ENCODE measurements around the gene FGF6.
"Not testable (repeated sequence)": the region's sequence is repeated elsewhere in the genome, so short reads cannot be mapped to it uniquely, and the experiment has no call there.

DNA sequence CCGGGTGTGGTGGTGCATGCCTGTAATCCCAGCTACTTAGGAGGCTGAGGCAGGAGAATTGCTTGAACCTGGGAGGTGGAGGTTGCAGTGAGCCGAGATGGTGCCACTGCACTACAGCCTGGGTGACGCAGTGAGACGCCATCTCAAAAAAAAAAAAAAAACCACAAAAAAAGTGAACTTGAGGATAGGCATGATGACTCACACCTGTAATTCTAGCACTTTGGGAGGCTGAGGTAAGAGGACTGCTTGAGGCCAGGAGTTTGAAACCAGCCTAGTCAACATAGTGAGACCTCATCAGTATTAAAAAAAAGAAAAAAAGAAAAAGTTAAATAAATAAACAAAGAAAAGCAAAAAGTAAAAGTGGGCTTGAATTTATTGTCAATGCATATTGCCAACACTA, 10.2 kb upstream of the FGF6 start:
- TF ChIP-seq, protein P1, sequence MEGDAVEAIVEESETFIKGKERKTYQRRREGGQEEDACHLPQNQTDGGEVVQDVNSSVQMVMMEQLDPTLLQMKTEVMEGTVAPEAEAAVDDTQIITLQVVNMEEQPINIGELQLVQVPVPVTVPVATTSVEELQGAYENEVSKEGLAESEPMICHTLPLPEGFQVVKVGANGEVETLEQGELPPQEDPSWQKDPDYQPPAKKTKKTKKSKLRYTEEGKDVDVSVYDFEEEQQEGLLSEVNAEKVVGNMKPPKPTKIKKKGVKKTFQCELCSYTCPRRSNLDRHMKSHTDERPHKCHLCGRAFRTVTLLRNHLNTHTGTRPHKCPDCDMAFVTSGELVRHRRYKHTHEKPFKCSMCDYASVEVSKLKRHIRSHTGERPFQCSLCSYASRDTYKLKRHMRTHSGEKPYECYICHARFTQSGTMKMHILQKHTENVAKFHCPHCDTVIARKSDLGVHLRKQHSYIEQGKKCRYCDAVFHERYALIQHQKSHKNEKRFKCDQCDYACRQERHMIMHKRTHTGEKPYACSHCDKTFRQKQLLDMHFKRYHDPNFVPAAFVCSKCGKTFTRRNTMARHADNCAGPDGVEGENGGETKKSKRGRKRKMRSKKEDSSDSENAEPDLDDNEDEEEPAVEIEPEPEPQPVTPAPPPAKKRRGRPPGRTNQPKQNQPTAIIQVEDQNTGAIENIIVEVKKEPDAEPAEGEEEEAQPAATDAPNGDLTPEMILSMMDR (IDR thresholded peaks at IDR 0.05; ENCODE audit: low read depth, low read length, missing input control): not testable (repeated sequence)
- TF ChIP-seq RAD21 (IDR thresholded peaks at IDR 0.05); EGR1 (IDR thresholded peaks at IDR 0.05; ENCODE audit: low read depth in 2 of 2); YY1 (IDR thresholded peaks at IDR 0.05); GABPA (IDR thresholded peaks at IDR 0.05 in 1 of 2, conservative IDR thresholded peaks at IDR 0.05 in 1 of 2); JUND (IDR thresholded peaks at IDR 0.05); FOXA1 (IDR thresholded peaks at IDR 0.05); SP1 (IDR thresholded peaks at IDR 0.05); RXRA (IDR thresholded peaks at IDR 0.05); TAF1 (conservative IDR thresholded peaks at IDR 0.05): not testable (repeated sequence)
- TF ChIP-seq, protein P2, sequence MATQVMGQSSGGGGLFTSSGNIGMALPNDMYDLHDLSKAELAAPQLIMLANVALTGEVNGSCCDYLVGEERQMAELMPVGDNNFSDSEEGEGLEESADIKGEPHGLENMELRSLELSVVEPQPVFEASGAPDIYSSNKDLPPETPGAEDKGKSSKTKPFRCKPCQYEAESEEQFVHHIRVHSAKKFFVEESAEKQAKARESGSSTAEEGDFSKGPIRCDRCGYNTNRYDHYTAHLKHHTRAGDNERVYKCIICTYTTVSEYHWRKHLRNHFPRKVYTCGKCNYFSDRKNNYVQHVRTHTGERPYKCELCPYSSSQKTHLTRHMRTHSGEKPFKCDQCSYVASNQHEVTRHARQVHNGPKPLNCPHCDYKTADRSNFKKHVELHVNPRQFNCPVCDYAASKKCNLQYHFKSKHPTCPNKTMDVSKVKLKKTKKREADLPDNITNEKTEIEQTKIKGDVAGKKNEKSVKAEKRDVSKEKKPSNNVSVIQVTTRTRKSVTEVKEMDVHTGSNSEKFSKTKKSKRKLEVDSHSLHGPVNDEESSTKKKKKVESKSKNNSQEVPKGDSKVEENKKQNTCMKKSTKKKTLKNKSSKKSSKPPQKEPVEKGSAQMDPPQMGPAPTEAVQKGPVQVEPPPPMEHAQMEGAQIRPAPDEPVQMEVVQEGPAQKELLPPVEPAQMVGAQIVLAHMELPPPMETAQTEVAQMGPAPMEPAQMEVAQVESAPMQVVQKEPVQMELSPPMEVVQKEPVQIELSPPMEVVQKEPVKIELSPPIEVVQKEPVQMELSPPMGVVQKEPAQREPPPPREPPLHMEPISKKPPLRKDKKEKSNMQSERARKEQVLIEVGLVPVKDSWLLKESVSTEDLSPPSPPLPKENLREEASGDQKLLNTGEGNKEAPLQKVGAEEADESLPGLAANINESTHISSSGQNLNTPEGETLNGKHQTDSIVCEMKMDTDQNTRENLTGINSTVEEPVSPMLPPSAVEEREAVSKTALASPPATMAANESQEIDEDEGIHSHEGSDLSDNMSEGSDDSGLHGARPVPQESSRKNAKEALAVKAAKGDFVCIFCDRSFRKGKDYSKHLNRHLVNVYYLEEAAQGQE (IDR thresholded peaks at IDR 0.05): not testable (repeated sequence)
- TF ChIP-seq, protein P3, sequence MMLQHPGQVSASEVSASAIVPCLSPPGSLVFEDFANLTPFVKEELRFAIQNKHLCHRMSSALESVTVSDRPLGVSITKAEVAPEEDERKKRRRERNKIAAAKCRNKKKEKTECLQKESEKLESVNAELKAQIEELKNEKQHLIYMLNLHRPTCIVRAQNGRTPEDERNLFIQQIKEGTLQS (IDR thresholded peaks at IDR 0.05): not testable (repeated sequence)
- TF ChIP-seq, protein P4, sequence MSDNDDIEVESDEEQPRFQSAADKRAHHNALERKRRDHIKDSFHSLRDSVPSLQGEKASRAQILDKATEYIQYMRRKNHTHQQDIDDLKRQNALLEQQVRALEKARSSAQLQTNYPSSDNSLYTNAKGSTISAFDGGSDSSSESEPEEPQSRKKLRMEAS (IDR thresholded peaks at IDR 0.05): not testable (repeated sequence)

Data from liver (tissue), 3 donors.